Loucy (cell line): ENCODE data around the gene ARID1B.

Source experiments
- CTCF ChIP-seq: fragments of 200-600 bp; sonication (generic); conservative IDR thresholded peaks from 2 replicates; pipeline ENCODE4 v1.5.1; 2014; ENCODE audit warnings: mild to moderate bottlenecking, antibody characterized with exemption, low read length
- EZH2phosphoT487 ChIP-seq: fragments of 200-600 bp; IDR thresholded peaks from 2 replicates; pipeline ENCODE4 v1.6.1; 2018; ENCODE audit warnings: antibody characterized with exemption, mild to moderate bottlenecking, moderate library complexity, borderline replicate concordance

DNA sequence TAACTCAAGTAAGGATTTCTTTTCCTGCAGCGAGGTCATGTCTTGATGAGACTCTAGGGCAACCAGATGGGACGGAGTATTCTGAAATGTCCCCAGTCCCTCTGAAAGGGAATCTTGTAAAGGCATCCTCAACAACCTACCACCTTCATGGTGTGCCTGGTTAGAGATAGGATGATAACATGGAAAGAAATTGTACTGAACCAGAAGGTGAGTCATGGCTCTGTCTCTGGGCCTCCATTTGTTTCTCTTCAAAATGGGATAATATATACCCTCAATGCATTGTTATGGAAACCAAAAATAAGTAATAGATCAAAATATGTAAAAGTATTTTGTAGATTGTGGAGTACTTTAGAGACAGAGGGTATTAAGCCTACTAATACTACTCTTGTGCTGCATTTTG, 219.1 kb downstream of the ARID1B start:
- TF ChIP-seq CTCF (no peak), EZH2phosphoT487 (no peak)
